B cell (primary cell): ENCODE results near the gene EGFLAM. TPM values are rescaled to one million over a fixed set of nuclear protein-coding genes. Genes with fewer than 3 reads are reported as not detected.

Experiments used
- ATAC-seq: fragments of 200-7000 bp; cut with Tn5 transposase; one replicate; pipeline ENCODE4 v1.10.0; 2021; ENCODE audit warnings: low read depth, mild to moderate bottlenecking, moderate number of reproducible peaks, moderate library complexity
- CTCF ChIA-PET: fragments of 350-600 bp; sonication (Branson Sonifier 250); formaldehyde crosslinking; loops from one replicate; lab custom pipeline; 2021; ENCODE audit warnings: antibody characterized with exemption, inconsistent platforms; lab: Charles Lee
- POLR2A ChIA-PET: fragments of 350-600 bp; sonication (Branson Sonifier 250); formaldehyde crosslinking; loops from one replicate; lab custom pipeline; 2021; ENCODE audit warnings: antibody characterized with exemption; lab: Charles Lee
- DNase-seq: peaks from one replicate; pipeline ENCODE4 v3.0.0; 2013
- H2AFZ ChIP-seq: 2 replicates; pipeline ENCODE4 v1.6.1; 2012; ENCODE audit warnings: mild to moderate bottlenecking, low read depth, low read length; ENCODE audit not compliant: insufficient read depth, poor library complexity, severe bottlenecking
- H3K27ac ChIP-seq, 2 donors: 1 replicate in 1 of 2; 2 replicates in 1 of 2; pipeline ENCODE4 v1.5.1; 2012 to 2013; ENCODE audit warnings: low read length in 2 of 2, mild to moderate bottlenecking in 2 of 2, moderate library complexity in 1 of 2
- H3K27me3 ChIP-seq, 4 experiments: fragments of 200-600 bp in 1 of 4; sonication (generic) in 1 of 4; replicated peaks in 1 of 4; 1 replicate in 2 of 4; 2 replicates in 2 of 4; pipeline versions ENCODE4 v1.6.1 to v1.7.0; 2013 to 2016; ENCODE audit warnings: low read length in 3 of 4, mild to moderate bottlenecking in 2 of 4, mixed read lengths in 1 of 4, moderate library complexity in 1 of 4; ENCODE audit not compliant: insufficient read depth in 4 of 4, control insufficient read depth in 3 of 4; ENCODE audit errors: control extremely low read depth in 1 of 4
- H3K36me3 ChIP-seq, 2 experiments: replicated peaks in 1 of 2; 1 replicate in 1 of 2; 2 replicates in 1 of 2; pipeline versions ENCODE4 v1.6.1 to v1.7.1; 2013; ENCODE audit warnings: low read length in 1 of 2; ENCODE audit not compliant: insufficient read depth in 2 of 2, control insufficient read depth in 1 of 2; ENCODE audit errors: control extremely low read depth in 1 of 2, extremely low read depth in 1 of 2
- H3K4me1 ChIP-seq, 2 donors: fragments of 200-600 bp in 1 of 2; sonication (generic) in 1 of 2; 1 replicate in 1 of 2; 2 replicates in 1 of 2; pipeline versions ENCODE4 v1.5.1 to v1.6.1; 2013 to 2017; ENCODE audit warnings: low read length in 2 of 2; ENCODE audit not compliant: control insufficient read depth in 2 of 2, insufficient read depth in 2 of 2
- H3K4me2 ChIP-seq: replicated peaks from 2 replicates; pipeline ENCODE3; 2012; ENCODE audit warnings: mild to moderate bottlenecking, low read depth, low read length; ENCODE audit not compliant: poor library complexity, severe bottlenecking
- H3K4me3 ChIP-seq, 5 experiments: fragments of 200-600 bp in 1 of 5; sonication (generic) in 1 of 5; 1 replicate in 3 of 5; 2 replicates in 2 of 5; pipeline versions ENCODE4 v1.5.1 to v1.7.0; 2011 to 2016; ENCODE audit warnings: low read length in 4 of 5, mild to moderate bottlenecking in 4 of 5, low read depth in 2 of 5, control low read depth in 1 of 5, moderate library complexity in 1 of 5; ENCODE audit not compliant: insufficient read depth in 1 of 5; ENCODE audit errors: control extremely low read depth in 1 of 5, extremely low read depth in 1 of 5
- H3K79me2 ChIP-seq: fragments of 200-600 bp; sonication (generic); one replicate; pipeline ENCODE4 v1.6.0; 2016; ENCODE audit warnings: low read length; ENCODE audit not compliant: control insufficient read depth, insufficient read depth
- H3K9ac ChIP-seq: fragments of 200-600 bp; sonication (generic); 2 replicates; pipeline ENCODE4 v1.6.1; 2017; ENCODE audit warnings: mild to moderate bottlenecking, low read length, moderate library complexity
- H3K9me3 ChIP-seq, 3 donors: one replicate each; pipeline versions ENCODE4 v1.6.1 to v1.7.1; 2013; ENCODE audit warnings: low read length in 2 of 3; ENCODE audit not compliant: control insufficient read depth in 2 of 3, insufficient read depth in 1 of 3; ENCODE audit errors: control extremely low read depth in 1 of 3
- H4K20me1 ChIP-seq: 2 replicates; pipeline ENCODE4 v1.6.0; 2012; ENCODE audit warnings: mild to moderate bottlenecking, low read length; ENCODE audit not compliant: insufficient read depth, control insufficient read depth, poor library complexity, severe bottlenecking
- H3K27ac Mint-ChIP-seq: one replicate; pipeline ENCODE4 v1.8.0; 2021; ENCODE audit warnings: mixed read lengths
- H3K27me3 Mint-ChIP-seq: one replicate; pipeline ENCODE4 v1.8.0; 2021; ENCODE audit warnings: mixed read lengths
- H3K4me1 Mint-ChIP-seq: one replicate; pipeline ENCODE4 v1.8.0; 2021; ENCODE audit warnings: mixed read lengths
- H3K4me3 Mint-ChIP-seq: one replicate; pipeline ENCODE4 v1.8.0; 2021; ENCODE audit warnings: mixed read lengths
- H3K9me3 Mint-ChIP-seq: one replicate; pipeline ENCODE4 v1.8.0; 2022; ENCODE audit warnings: mixed read lengths; ENCODE audit not compliant: insufficient read depth
- CTCF ChIP-seq: fragments of 200-600 bp; IDR thresholded peaks from one replicate; pipeline ENCODE4 v1.8.0; 2022; ENCODE audit warnings: antibody characterized with exemption, mild to moderate bottlenecking
- EZH2 ChIP-seq: IDR thresholded peaks from 2 replicates; pipeline ENCODE4 v1.6.1; 2012; ENCODE audit warnings: borderline replicate concordance, low read depth, mild to moderate bottlenecking, moderate library complexity, low read length; ENCODE audit not compliant: insufficient read depth, poor library complexity, severe bottlenecking
- WGBS: methylation state at CpG from one replicate; pipeline ENCODE4 v1.1.5; 2013; ENCODE audit warnings: missing lambda C conversion rate; ENCODE audit not compliant: insufficient coverage; 5-methylcytosine and 5-hydroxymethylcytosine counted together
- intact Hi-C: fragments of 100-400 bp; cut with micrococcal nuclease; formaldehyde crosslinking; loops from one replicate; pipeline ENCODE4 v1.10.0; 2022
- polyA plus RNA-seq: library from polyadenylated mRNA; depleted of rRNA; stranded (reverse); fragments of >200 nt; gene quantifications from 2 replicates; pipeline ENCODE4 v1.2.3, GENCODE V29; 2012
- total RNA-seq, 2 donors: library from RNA; stranded (reverse); fragments of 120-200 nt in 1 of 2; gene quantifications; 1 replicate in 1 of 2; 2 replicates in 1 of 2; pipeline versions ENCODE4 v1.2.3 to v1.2.4, GENCODE V29; 2013 to 2022

The EGFLAM gene
- total and polyA plus RNA-seq, 2 donors (not counting 1 experiment from before 2014, with no cell fraction given), result not detected

GRCh38 chr5:38400365-38400764 is 142.0 kb downstream of the EGFLAM start:
- Histone ChIP-seq H3K27ac (no peak overlapping the region), H3K9me3 (no peaks in the 10 kb centered on the region), H3K36me3 (no peaks in the 10 kb centered on the region), H3K4me3 (no peak overlapping the region), H3K4me2 (no peak overlapping the region), H4K20me1 (no peaks in the 10 kb centered on the region), H3K79me2 (no peaks in the 10 kb centered on the region), H3K27me3 (no peaks in the 10 kb centered on the region), H3K9ac (no peak overlapping the region), H2AFZ (no peak overlapping the region), H3K4me1 (no peaks in the 10 kb centered on the region)
- H3K9me3 Mint-ChIP-seq, result no peaks in the 10 kb centered on the region
- TF ChIP-seq CTCF (no peak), EZH2 (no peak)
- DNase-seq (no peak), ATAC-seq (no peak)
- H3K4me1 Mint-ChIP-seq, result no peaks in the 10 kb centered on the region
- intact Hi-C loops, result no loop called here
- no peak overlapping the region for H3K4me3 Mint-ChIP-seq
- WGBS, result no CpG with 5 or more reads among the region's 2 CpGs
- ChIA-PET CTCF (interaction anchor here (0.6 kb wide), 1 partner anchor 488 kb away, joined by 3 read pairs; no protein-coding TSS in a partner anchor), POLR2A (no interaction called here)
- H3K27ac Mint-ChIP-seq, result no peak overlapping the region
- peaks cover 40% of the 10 kb centered on the region for H3K27me3 Mint-ChIP-seq

GRCh38 chr5:38401145-38401544 is 142.8 kb downstream of the EGFLAM start:
- no peak overlapping the region for H3K27ac Mint-ChIP-seq
- TF ChIP-seq CTCF (no peak), EZH2 (no peak)
- Histone ChIP-seq H3K4me3 (no peak overlapping the region), H3K36me3 (no peaks in the 10 kb centered on the region), H3K27ac (no peak overlapping the region), H3K27me3 (no peaks in the 10 kb centered on the region), H3K79me2 (no peaks in the 10 kb centered on the region), H3K4me1 (no peaks in the 10 kb centered on the region), H3K4me2 (no peak overlapping the region), H4K20me1 (no peaks in the 10 kb centered on the region), H3K9me3 (no peaks in the 10 kb centered on the region), H2AFZ (no peak overlapping the region), H3K9ac (no peak overlapping the region)
- DNase-seq, result no peak
- CTCF ChIA-PET, result no interaction called here
- intact Hi-C loops, result no loop called here
- H3K27me3 Mint-ChIP-seq, result peaks cover 43% of the 10 kb centered on the region
- no peak overlapping the region for H3K4me3 Mint-ChIP-seq
- POLR2A ChIA-PET, result no interaction called here
- no peaks in the 10 kb centered on the region for H3K9me3 Mint-ChIP-seq
- no CpG with 5 or more reads among the region's 1 CpG for WGBS
- no peaks in the 10 kb centered on the region for H3K4me1 Mint-ChIP-seq
- ATAC-seq, result no peak
